Panc1 (cell line): ENCODE measurements around the gene DAB2IP. TPM values are rescaled to one million over a fixed set of nuclear protein-coding genes. Genes with fewer than 3 reads are reported as not detected.

Experiments
- ATAC-seq: fragments of 200-7000 bp; cut with Tn5 transposase; 2 replicates; pipeline ENCODE4 v1.9.1; 2020; ENCODE audit warnings: mild to moderate bottlenecking, moderate library complexity
- BruUV-seq: library from RNA; stranded (reverse); fragments of 400-500 nt; replicated peaks from 2 replicates; lab custom pipeline; 2021; lab: Mats Ljungman, UMichigan
- CTCF ChIA-PET: fragments of 300-600 bp; sonication (Branson Sonifier 250); formaldehyde crosslinking; loops from one replicate; lab custom pipeline; 2022; ENCODE audit warnings: antibody characterized with exemption; lab: Charles Lee
- POLR2A ChIA-PET: fragments of 300-600 bp; sonication (Branson Sonifier 250); formaldehyde crosslinking; loops from one replicate; lab custom pipeline; 2022; ENCODE audit warnings: antibody characterized with exemption; lab: Charles Lee
- DNase-seq: peaks from one replicate; pipeline ENCODE4 v3.0.0-alpha.2; 2010; ENCODE audit warnings: low read depth, low spot score
- H3K27ac ChIP-seq: 2 replicates; pipeline ENCODE4 v1.5.1; 2011; ENCODE audit warnings: mild to moderate bottlenecking, low read length, inconsistent platforms
- H3K27me3 ChIP-seq: fragments of 200-500 bp; sonication (Bioruptor generic); 2 replicates; pipeline ENCODE4 v1.6.0; 2014; ENCODE audit warnings: low read length, inconsistent platforms; ENCODE audit not compliant: control insufficient read depth, insufficient read depth
- H3K36me3 ChIP-seq: fragments of 200-500 bp; sonication (Bioruptor generic); 2 replicates; pipeline ENCODE4 v1.5.1; 2014; ENCODE audit warnings: inconsistent platforms, mild to moderate bottlenecking, low read length, moderate library complexity; ENCODE audit not compliant: control insufficient read depth, insufficient read depth
- H3K4me1 ChIP-seq: 2 replicates; pipeline ENCODE4 v1.5.1; 2011; ENCODE audit warnings: inconsistent platforms, mild to moderate bottlenecking, low read length, moderate library complexity; ENCODE audit not compliant: control insufficient read depth, insufficient read depth
- H3K4me3 ChIP-seq, 2 experiments: 2 replicates each; pipeline ENCODE4 v1.5.1; 2011 to 2012; ENCODE audit warnings: low read depth in 2 of 2, low read length in 2 of 2, mild to moderate bottlenecking in 2 of 2, inconsistent platforms in 1 of 2, moderate library complexity in 1 of 2
- H3K9me3 ChIP-seq: fragments of 200-500 bp; sonication (Bioruptor generic); 2 replicates; pipeline ENCODE4 v1.5.1; 2014; ENCODE audit warnings: low read depth, mild to moderate bottlenecking, inconsistent platforms, low read length, moderate library complexity; ENCODE audit not compliant: control insufficient read depth, insufficient read depth
- CTCF ChIP-seq: fragments of 450-650 bp; IDR thresholded peaks from 2 replicates; pipeline ENCODE4 v1.5.1; 2017; ENCODE audit warnings: mild to moderate bottlenecking
- POLR2AphosphoS5 ChIP-seq: IDR thresholded peaks from 2 replicates; pipeline ENCODE4 v1.6.1; 2012; ENCODE audit warnings: mild to moderate bottlenecking, low read depth, low read length, moderate library complexity
- REST ChIP-seq, 2 experiments: IDR thresholded peaks; 2 replicates each; pipeline ENCODE4 v1.6.1; 2011 to 2012; ENCODE audit warnings: low read depth in 2 of 2, control low read depth in 1 of 2, low read length in 1 of 2, mild to moderate bottlenecking in 1 of 2, moderate library complexity in 1 of 2; ENCODE audit not compliant: insufficient read depth in 1 of 2
- SIN3A ChIP-seq: IDR thresholded peaks from 2 replicates; pipeline ENCODE4 v1.6.1; 2012; ENCODE audit warnings: low read depth, mild to moderate bottlenecking, low read length, moderate library complexity, borderline replicate concordance; ENCODE audit not compliant: insufficient read depth
- TCF7L2 ChIP-seq: IDR thresholded peaks from 2 replicates; pipeline ENCODE4 v1.6.1; 2011; ENCODE audit warnings: mild to moderate bottlenecking, low read depth, low read length, inconsistent platforms
- in situ Hi-C: cut with HindIII; loops from 2 replicates; pipeline ENCODE4 v1.10.0; 2016; ENCODE audit warnings: low sequenced_read_pairs, low pct_unique_long_range_greater_than_20kb
- intact Hi-C: fragments of 100-400 bp; cut with micrococcal nuclease; formaldehyde crosslinking; loops from one replicate; pipeline ENCODE4 v1.10.0; 2022; ENCODE audit not compliant: unreplicated experiment
- total RNA-seq: library from RNA; stranded (reverse); gene quantifications from one replicate; pipeline ENCODE4 v1.2.1, GENCODE V29; 2021; ENCODE audit not compliant: unreplicated experiment

The DAB2IP gene
- total RNA-seq, 1 experiment from 2014 or later, result 18.4 TPM

GRCh38 chr9:121652838-121653231 lies 1.4 kb downstream of the DAB2IP start:
- no peak overlapping the region for H3K27ac ChIP-seq
- no TSS peak for BruUV-seq
- in situ Hi-C loops (no loop called here), intact Hi-C loops (no loop called here)
- peaks cover 4% of the 10 kb centered on the region for H3K4me1 ChIP-seq
- no peak for ATAC-seq
- no peak overlapping the region; a peak in 1 of 4 replicates for H3K4me3 ChIP-seq
- no peaks in the 10 kb centered on the region for H3K36me3 ChIP-seq
- DNase-seq, result no peak
- POLR2A ChIA-PET, result no interaction called here
- TF ChIP-seq POLR2AphosphoS5 (no peak), SIN3A (no peak), REST (IDR thresholded peaks at IDR 0.05; ENCODE audit: insufficient read depth in 1 of 2, low read depth in 2 of 2, low read length in 1 of 2) (no peak), CTCF (no peak), TCF7L2 (no peak)
- CTCF ChIA-PET, result no interaction called here
- no peaks in the 10 kb centered on the region for H3K9me3 ChIP-seq
- H3K27me3 ChIP-seq, result peaks cover 2% of the 10 kb centered on the region

GRCh38 chr9:121654499-121655140 lies 3.2 kb downstream of the DAB2IP start:
- ChIA-PET CTCF (no interaction called here), POLR2A (no interaction called here)
- no TSS peak for BruUV-seq
- no peak for ATAC-seq
- Histone ChIP-seq H3K36me3 (no peaks in the 10 kb centered on the region), H3K4me3 (no peak overlapping the region), H3K4me1 (peaks cover 4% of the 10 kb centered on the region), H3K27me3 (peaks cover 2% of the 10 kb centered on the region), H3K27ac (no peak overlapping the region), H3K9me3 (no peaks in the 10 kb centered on the region)
- TF ChIP-seq CTCF (no peak), SIN3A (no peak), REST (IDR thresholded peaks at IDR 0.05; ENCODE audit: insufficient read depth in 1 of 2, low read depth in 2 of 2, low read length in 1 of 2) (no peak)
- in situ Hi-C loops, result no loop called here
- DNase-seq, result no peak
- intact Hi-C loops, result no loop called here
